HEK293 (cell line): ENCODE results near the gene E4F1.
A peak's percentile ranks its signal among the peaks of the same experiment; 100 is the strongest.

ENCODE experiments used
- CTCF ChIA-PET: fragments of 350-600 bp; formaldehyde crosslinking; extraction: SDS; loops from one replicate; lab custom pipeline; 2021; ENCODE audit warnings: antibody characterized with exemption; lab: Yijun Ruan, JAX
- POLR2A ChIA-PET: fragments of 300-600 bp; formaldehyde crosslinking; extraction: SDS; loops from one replicate; lab custom pipeline; 2020; ENCODE audit warnings: antibody characterized with exemption, inconsistent platforms; lab: Yijun Ruan, JAX
- H3K27ac ChIP-seq: fragments of 200-500 bp; sonication (Bioruptor generic); 2 replicates; pipeline ENCODE4 v1.5.1; 2014; ENCODE audit warnings: low read depth, low read length, control low read depth, inconsistent platforms; ENCODE audit errors: extremely low read depth
- H3K36me3 ChIP-seq, 2 experiments: fragments of 200-500 bp in 1 of 2; sonication (Bioruptor generic) in 1 of 2; 1 replicate in 1 of 2; 2 replicates in 1 of 2; pipeline ENCODE4 v1.5.1; 2014 to 2017; ENCODE audit warnings: inconsistent platforms in 2 of 2, low read length in 2 of 2; ENCODE audit not compliant: control insufficient read depth in 2 of 2, insufficient read depth in 1 of 2
- H3K4me1 ChIP-seq: fragments of 200-500 bp; sonication (Bioruptor generic); 2 replicates; pipeline ENCODE4 v1.5.1; 2014; ENCODE audit warnings: mild to moderate bottlenecking, low read length, inconsistent platforms; ENCODE audit not compliant: control insufficient read depth, insufficient read depth
- H3K4me3 ChIP-seq: 2 replicates; pipeline ENCODE4 v1.5.1; 2011; ENCODE audit warnings: low read depth, mild to moderate bottlenecking, control low read depth, low read length, moderate library complexity
- H3K9me3 ChIP-seq: fragments of 200-500 bp; sonication (Bioruptor generic); 2 replicates; pipeline ENCODE4 v1.5.1; 2014; ENCODE audit warnings: low read depth, low read length, inconsistent platforms; ENCODE audit not compliant: control insufficient read depth, insufficient read depth
- CTCF ChIP-seq: fragments of 450-650 bp; formaldehyde crosslinking; IDR thresholded peaks from 2 replicates; pipeline ENCODE4 v1.5.1; 2016; ENCODE audit warnings: missing biosample characterization, missing genetic modification characterization
- EGR2 ChIP-seq: fragments of 450-650 bp; formaldehyde crosslinking; IDR thresholded peaks from 2 replicates; pipeline ENCODE4 v1.5.1; 2016; ENCODE audit warnings: low read depth, missing biosample characterization, missing genetic modification characterization
- KLF10 ChIP-seq: fragments of 450-650 bp; IDR thresholded peaks from 2 replicates; pipeline ENCODE4 v1.5.1; 2018; ENCODE audit warnings: missing biosample characterization, mild to moderate bottlenecking, missing genetic modification characterization
- ZBTB17 ChIP-seq: fragments of 450-650 bp; formaldehyde crosslinking; IDR thresholded peaks from 2 replicates; pipeline ENCODE4 v1.5.1; 2016; ENCODE audit warnings: missing biosample characterization, missing genetic modification characterization
- ZBTB21 ChIP-seq: fragments of 450-650 bp; formaldehyde crosslinking; IDR thresholded peaks from 2 replicates; pipeline ENCODE4 v1.5.1; 2017; ENCODE audit warnings: missing biosample characterization, missing genetic modification characterization
- ZBTB8A ChIP-seq: fragments of 450-650 bp; formaldehyde crosslinking; IDR thresholded peaks from 2 replicates; pipeline ENCODE4 v1.5.1; 2016; ENCODE audit warnings: missing biosample characterization, missing genetic modification characterization
- ZNF2 ChIP-seq: fragments of 450-650 bp; formaldehyde crosslinking; IDR thresholded peaks from 2 replicates; pipeline ENCODE4 v1.5.1; 2016; ENCODE audit warnings: missing biosample characterization, missing genetic modification characterization
- ZNF596 ChIP-seq: fragments of 450-650 bp; IDR thresholded peaks from 2 replicates; pipeline ENCODE4 v1.5.0; 2018; ENCODE audit warnings: missing biosample characterization, mild to moderate bottlenecking, missing genetic modification characterization, moderate library complexity
- ZNF600 ChIP-seq: fragments of 450-650 bp; formaldehyde crosslinking; IDR thresholded peaks from 2 replicates; pipeline ENCODE4 v1.5.1; 2016; ENCODE audit warnings: missing biosample characterization, missing genetic modification characterization
- ZNF747 ChIP-seq: fragments of 450-650 bp; formaldehyde crosslinking; IDR thresholded peaks from 2 replicates; pipeline ENCODE4 v1.5.1; 2016; ENCODE audit warnings: missing biosample characterization, missing genetic modification characterization
- ZNF792 ChIP-seq: fragments of 450-650 bp; formaldehyde crosslinking; IDR thresholded peaks from 2 replicates; pipeline ENCODE4 v1.5.1; 2016; ENCODE audit warnings: missing biosample characterization, missing genetic modification characterization
- ZNF837 ChIP-seq: fragments of 450-650 bp; formaldehyde crosslinking; IDR thresholded peaks from 2 replicates; pipeline ENCODE4 v1.5.1; 2016; ENCODE audit warnings: missing biosample characterization, missing genetic modification characterization
- TF ChIP-seq, protein P1 (sequence below): fragments of 450-650 bp; formaldehyde crosslinking; IDR thresholded peaks from 2 replicates; pipeline ENCODE4 v1.5.1; 2016; ENCODE audit warnings: missing biosample characterization, missing genetic modification characterization, borderline replicate concordance
- TF ChIP-seq, protein P2 (sequence below): fragments of 450-650 bp; formaldehyde crosslinking; IDR thresholded peaks from 2 replicates; pipeline ENCODE4 v1.5.1; 2016; ENCODE audit warnings: missing biosample characterization, missing genetic modification characterization, low read depth

The E4F1 gene

GRCh38 chr16:2176047-2176446, 47.3 kb upstream of the E4F1 start (continued):
- TF ChIP-seq, protein P1, sequence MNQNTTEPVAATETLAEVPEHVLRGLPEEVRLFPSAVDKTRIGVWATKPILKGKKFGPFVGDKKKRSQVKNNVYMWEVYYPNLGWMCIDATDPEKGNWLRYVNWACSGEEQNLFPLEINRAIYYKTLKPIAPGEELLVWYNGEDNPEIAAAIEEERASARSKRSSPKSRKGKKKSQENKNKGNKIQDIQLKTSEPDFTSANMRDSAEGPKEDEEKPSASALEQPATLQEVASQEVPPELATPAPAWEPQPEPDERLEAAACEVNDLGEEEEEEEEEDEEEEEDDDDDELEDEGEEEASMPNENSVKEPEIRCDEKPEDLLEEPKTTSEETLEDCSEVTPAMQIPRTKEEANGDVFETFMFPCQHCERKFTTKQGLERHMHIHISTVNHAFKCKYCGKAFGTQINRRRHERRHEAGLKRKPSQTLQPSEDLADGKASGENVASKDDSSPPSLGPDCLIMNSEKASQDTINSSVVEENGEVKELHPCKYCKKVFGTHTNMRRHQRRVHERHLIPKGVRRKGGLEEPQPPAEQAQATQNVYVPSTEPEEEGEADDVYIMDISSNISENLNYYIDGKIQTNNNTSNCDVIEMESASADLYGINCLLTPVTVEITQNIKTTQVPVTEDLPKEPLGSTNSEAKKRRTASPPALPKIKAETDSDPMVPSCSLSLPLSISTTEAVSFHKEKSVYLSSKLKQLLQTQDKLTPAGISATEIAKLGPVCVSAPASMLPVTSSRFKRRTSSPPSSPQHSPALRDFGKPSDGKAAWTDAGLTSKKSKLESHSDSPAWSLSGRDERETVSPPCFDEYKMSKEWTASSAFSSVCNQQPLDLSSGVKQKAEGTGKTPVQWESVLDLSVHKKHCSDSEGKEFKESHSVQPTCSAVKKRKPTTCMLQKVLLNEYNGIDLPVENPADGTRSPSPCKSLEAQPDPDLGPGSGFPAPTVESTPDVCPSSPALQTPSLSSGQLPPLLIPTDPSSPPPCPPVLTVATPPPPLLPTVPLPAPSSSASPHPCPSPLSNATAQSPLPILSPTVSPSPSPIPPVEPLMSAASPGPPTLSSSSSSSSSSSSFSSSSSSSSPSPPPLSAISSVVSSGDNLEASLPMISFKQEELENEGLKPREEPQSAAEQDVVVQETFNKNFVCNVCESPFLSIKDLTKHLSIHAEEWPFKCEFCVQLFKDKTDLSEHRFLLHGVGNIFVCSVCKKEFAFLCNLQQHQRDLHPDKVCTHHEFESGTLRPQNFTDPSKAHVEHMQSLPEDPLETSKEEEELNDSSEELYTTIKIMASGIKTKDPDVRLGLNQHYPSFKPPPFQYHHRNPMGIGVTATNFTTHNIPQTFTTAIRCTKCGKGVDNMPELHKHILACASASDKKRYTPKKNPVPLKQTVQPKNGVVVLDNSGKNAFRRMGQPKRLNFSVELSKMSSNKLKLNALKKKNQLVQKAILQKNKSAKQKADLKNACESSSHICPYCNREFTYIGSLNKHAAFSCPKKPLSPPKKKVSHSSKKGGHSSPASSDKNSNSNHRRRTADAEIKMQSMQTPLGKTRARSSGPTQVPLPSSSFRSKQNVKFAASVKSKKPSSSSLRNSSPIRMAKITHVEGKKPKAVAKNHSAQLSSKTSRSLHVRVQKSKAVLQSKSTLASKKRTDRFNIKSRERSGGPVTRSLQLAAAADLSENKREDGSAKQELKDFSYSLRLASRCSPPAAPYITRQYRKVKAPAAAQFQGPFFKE (tag by site-specific recombination): no peak
- TF ChIP-seq ZNF792 (tag by site-specific recombination) (no peak), ZNF600 (tag by site-specific recombination) (peak; percentile 58)
- TF ChIP-seq, all 188 proteins: peak for 2

DNA sequence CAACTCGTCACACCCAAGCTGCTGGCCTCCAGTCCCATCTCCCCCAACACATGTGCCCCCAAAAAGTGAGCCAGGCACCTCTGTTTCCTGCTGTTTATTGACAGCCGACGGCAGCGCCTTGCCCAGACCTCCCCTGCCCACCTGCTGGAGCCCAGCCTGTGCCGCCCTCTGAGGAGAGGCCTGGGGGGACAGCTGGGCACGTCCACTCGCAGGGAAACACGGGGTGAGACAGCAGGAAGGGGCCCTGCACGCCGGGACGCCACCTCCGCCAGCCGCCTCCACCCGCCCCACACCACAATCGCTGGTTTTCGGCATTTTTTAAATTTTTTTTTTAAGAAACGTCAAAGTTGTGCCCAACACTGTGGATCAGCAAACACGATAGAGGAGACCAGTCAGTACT, 46.3 kb upstream of the E4F1 start:
- Histone ChIP-seq H3K4me1 (no peaks in the 10 kb centered on the region), H3K36me3 (peaks cover 0 to 50% of the 10 kb centered on the region in 2 experiments; a peak in 1 of 3 replicates), H3K9me3 (no peaks in the 10 kb centered on the region), H3K27ac (no peak overlapping the region), H3K4me3 (no peak overlapping the region)
- ChIA-PET POLR2A (no interaction called here), CTCF (no interaction called here)
- TF ChIP-seq ZNF596 (tag by site-specific recombination): no peak
- TF ChIP-seq ZBTB17 (tag by site-specific recombination): no peak
- TF ChIP-seq CTCF (tag by site-specific recombination): no peak
- TF ChIP-seq ZBTB21 (tag by site-specific recombination): no peak
- TF ChIP-seq ZNF837: no peak
- no peak for TF ChIP-seq ZBTB8A (tag by site-specific recombination)
- TF ChIP-seq, protein P2, sequence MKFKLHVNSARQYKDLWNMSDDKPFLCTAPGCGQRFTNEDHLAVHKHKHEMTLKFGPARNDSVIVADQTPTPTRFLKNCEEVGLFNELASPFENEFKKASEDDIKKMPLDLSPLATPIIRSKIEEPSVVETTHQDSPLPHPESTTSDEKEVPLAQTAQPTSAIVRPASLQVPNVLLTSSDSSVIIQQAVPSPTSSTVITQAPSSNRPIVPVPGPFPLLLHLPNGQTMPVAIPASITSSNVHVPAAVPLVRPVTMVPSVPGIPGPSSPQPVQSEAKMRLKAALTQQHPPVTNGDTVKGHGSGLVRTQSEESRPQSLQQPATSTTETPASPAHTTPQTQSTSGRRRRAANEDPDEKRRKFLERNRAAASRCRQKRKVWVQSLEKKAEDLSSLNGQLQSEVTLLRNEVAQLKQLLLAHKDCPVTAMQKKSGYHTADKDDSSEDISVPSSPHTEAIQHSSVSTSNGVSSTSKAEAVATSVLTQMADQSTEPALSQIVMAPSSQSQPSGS (tag by site-specific recombination): no peak
- TF ChIP-seq ZNF747 (tag by site-specific recombination): no peak

- H3K9me3 ChIP-seq: no peaks in the 10 kb centered on the region
- ChIA-PET POLR2A (interaction anchor here (0.6 kb wide), 1 partner anchor 1452 kb away, joined by 3 read pairs; no protein-coding TSS in a partner anchor), CTCF (interaction anchor here (0.6 kb wide), 1 partner anchor 17 kb away, joined by 3 read pairs; no protein-coding TSS in a partner anchor)
- no peak overlapping the region for H3K27ac ChIP-seq
- 0 out of 2 replicates have a peak, but pooled peaks have one; percentile 23 for TF ChIP-seq KLF10
- no peak for TF ChIP-seq ZNF2 (tag by site-specific recombination)
- TF ChIP-seq EGR2 (tag by site-specific recombination): no peak
- no peak overlapping the region for H3K4me3 ChIP-seq
- H3K4me1 ChIP-seq: no peaks in the 10 kb centered on the region
- peaks cover 0 to 49% of the 10 kb centered on the region in 2 experiments; a peak in 1 of 3 replicates for H3K36me3 ChIP-seq
These were observed 45.8 kb upstream of the E4F1 start for GRCh38 chr16:2177561-2177960.
